GM23338 (cell line): ENCODE results near the gene MAGEA4.

Experiments used
- CREB1 ChIP-seq: fragments of 250-450 bp; sonication (Bioruptor Pico); IDR thresholded peaks from 2 replicates; pipeline ENCODE4 v1.5.0; 2020; ENCODE audit warnings: low read depth, mild to moderate bottlenecking, moderate library complexity
- EZH2 ChIP-seq: fragments of 200-600 bp; sonication (generic); IDR thresholded peaks from one replicate; pipeline ENCODE4 v1.8.0; 2017; ENCODE audit warnings: antibody characterized with exemption, mild to moderate bottlenecking, low read depth; ENCODE audit not compliant: unreplicated experiment
- EZH2phosphoT487 ChIP-seq: fragments of 200-600 bp; sonication (generic); IDR thresholded peaks from one replicate; pipeline ENCODE4 v1.8.1; 2018; ENCODE audit warnings: antibody characterized with exemption; ENCODE audit not compliant: unreplicated experiment
- JUNB ChIP-seq: IDR thresholded peaks from one replicate; pipeline ENCODE4 v1.6.1; 2016; ENCODE audit warnings: antibody characterized with exemption; ENCODE audit not compliant: unreplicated experiment
- NANOG ChIP-seq: IDR thresholded peaks from 2 replicates; pipeline ENCODE4 v1.6.1; 2016; ENCODE audit warnings: antibody characterized with exemption, borderline replicate concordance
- POLR2AphosphoS5 ChIP-seq: IDR thresholded peaks from 2 replicates; pipeline ENCODE4 v1.6.1; 2016; ENCODE audit warnings: antibody characterized with exemption, low read depth
- ZNF114 ChIP-seq: fragments of 250-450 bp; sonication (Bioruptor Pico); IDR thresholded peaks from 2 replicates; pipeline ENCODE4 v1.5.0; 2020; ENCODE audit warnings: mild to moderate bottlenecking, moderate library complexity
- ZNF331 ChIP-seq: fragments of 250-450 bp; sonication (Bioruptor Pico); IDR thresholded peaks from 2 replicates; pipeline ENCODE4 v1.5.0; 2020; ENCODE audit warnings: low read depth, mild to moderate bottlenecking, moderate library complexity
- TF ChIP-seq, protein P1 (sequence below), 2 experiments: fragments of 200-600 bp in 1 of 2; sonication (generic) in 1 of 2; conservative IDR thresholded peaks; 2 replicates each; pipeline versions ENCODE4 v1.5.1 to v1.6.1; 2016 to 2017; ENCODE audit warnings: antibody characterized with exemption in 2 of 2, low read depth in 2 of 2, mild to moderate bottlenecking in 2 of 2, moderate library complexity in 1 of 2
- TF ChIP-seq, protein P2 (sequence below): IDR thresholded peaks from one replicate; pipeline ENCODE4 v1.6.1; 2018; ENCODE audit warnings: antibody characterized with exemption; ENCODE audit not compliant: unreplicated experiment

DNA sequence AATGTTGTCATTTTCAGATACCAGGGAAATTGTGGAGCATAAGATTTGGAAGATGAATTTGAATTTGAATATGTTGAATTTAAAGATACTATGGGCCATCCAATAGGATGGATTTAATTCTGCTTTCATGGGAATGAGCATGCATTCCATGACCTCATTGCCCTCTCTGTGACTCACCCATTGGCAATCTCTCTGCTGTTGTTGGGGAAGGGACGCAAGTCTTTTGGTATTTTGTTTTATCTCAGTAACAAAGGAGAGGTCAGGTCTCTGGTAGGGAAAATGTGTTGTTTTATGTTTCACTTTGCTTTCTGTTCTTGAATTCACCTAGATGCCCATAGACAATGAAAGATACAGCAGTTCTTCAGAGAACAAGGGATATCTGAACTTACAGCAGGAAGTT is 42.1 kb upstream of the MAGEA4 start:
- TF ChIP-seq, protein P1, sequence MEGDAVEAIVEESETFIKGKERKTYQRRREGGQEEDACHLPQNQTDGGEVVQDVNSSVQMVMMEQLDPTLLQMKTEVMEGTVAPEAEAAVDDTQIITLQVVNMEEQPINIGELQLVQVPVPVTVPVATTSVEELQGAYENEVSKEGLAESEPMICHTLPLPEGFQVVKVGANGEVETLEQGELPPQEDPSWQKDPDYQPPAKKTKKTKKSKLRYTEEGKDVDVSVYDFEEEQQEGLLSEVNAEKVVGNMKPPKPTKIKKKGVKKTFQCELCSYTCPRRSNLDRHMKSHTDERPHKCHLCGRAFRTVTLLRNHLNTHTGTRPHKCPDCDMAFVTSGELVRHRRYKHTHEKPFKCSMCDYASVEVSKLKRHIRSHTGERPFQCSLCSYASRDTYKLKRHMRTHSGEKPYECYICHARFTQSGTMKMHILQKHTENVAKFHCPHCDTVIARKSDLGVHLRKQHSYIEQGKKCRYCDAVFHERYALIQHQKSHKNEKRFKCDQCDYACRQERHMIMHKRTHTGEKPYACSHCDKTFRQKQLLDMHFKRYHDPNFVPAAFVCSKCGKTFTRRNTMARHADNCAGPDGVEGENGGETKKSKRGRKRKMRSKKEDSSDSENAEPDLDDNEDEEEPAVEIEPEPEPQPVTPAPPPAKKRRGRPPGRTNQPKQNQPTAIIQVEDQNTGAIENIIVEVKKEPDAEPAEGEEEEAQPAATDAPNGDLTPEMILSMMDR (conservative IDR thresholded peaks at IDR 0.05; ENCODE audit: low read depth in 2 of 2): no peak
- TF ChIP-seq CREB1 (no peak), EZH2 (no peak), NANOG (no peak), EZH2phosphoT487 (no peak), POLR2AphosphoS5 (no peak), ZNF114 (CRISPR knock-in tag) (no peak), JUNB (no peak), ZNF331 (CRISPR knock-in tag) (no peak)
- TF ChIP-seq, protein P2, sequence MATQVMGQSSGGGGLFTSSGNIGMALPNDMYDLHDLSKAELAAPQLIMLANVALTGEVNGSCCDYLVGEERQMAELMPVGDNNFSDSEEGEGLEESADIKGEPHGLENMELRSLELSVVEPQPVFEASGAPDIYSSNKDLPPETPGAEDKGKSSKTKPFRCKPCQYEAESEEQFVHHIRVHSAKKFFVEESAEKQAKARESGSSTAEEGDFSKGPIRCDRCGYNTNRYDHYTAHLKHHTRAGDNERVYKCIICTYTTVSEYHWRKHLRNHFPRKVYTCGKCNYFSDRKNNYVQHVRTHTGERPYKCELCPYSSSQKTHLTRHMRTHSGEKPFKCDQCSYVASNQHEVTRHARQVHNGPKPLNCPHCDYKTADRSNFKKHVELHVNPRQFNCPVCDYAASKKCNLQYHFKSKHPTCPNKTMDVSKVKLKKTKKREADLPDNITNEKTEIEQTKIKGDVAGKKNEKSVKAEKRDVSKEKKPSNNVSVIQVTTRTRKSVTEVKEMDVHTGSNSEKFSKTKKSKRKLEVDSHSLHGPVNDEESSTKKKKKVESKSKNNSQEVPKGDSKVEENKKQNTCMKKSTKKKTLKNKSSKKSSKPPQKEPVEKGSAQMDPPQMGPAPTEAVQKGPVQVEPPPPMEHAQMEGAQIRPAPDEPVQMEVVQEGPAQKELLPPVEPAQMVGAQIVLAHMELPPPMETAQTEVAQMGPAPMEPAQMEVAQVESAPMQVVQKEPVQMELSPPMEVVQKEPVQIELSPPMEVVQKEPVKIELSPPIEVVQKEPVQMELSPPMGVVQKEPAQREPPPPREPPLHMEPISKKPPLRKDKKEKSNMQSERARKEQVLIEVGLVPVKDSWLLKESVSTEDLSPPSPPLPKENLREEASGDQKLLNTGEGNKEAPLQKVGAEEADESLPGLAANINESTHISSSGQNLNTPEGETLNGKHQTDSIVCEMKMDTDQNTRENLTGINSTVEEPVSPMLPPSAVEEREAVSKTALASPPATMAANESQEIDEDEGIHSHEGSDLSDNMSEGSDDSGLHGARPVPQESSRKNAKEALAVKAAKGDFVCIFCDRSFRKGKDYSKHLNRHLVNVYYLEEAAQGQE: no peak
